ENCODE measurements around the gene RAB11FIP4.

- TF ChIP-seq REST (IDR thresholded peaks at IDR 0.05; ENCODE audit: low read depth, low read length) (no peak), CTCF (IDR thresholded peaks at IDR 0.05 in 2 of 3, conservative IDR thresholded peaks at IDR 0.05 in 1 of 3; ENCODE audit: control insufficient read depth in 2 of 3, extremely low read depth in 1 of 3, insufficient read depth in 1 of 3, low read depth in 3 of 3, low read length in 3 of 3) (no peak), ZBTB33 (IDR thresholded peaks at IDR 0.05) (no peak), SP1 (IDR thresholded peaks at IDR 0.05; ENCODE audit: low read depth, low read length) (no peak), ATF2 (IDR thresholded peaks at IDR 0.05; ENCODE audit: low read length) (no peak), GABPA (IDR thresholded peaks at IDR 0.05; ENCODE audit: low read depth) (no peak), E2F4 (IDR thresholded peaks at IDR 0.05; ENCODE audit: low read depth, low read length) (no peak), RUNX3 (IDR thresholded peaks at IDR 0.05; ENCODE audit: low read length) (no peak), JUNB (IDR thresholded peaks at IDR 0.05) (no peak)
These were observed 62.4 kb downstream of the RAB11FIP4 start for GRCh38 chr17:31453896-31454295.
